GM12801 (cell line): ENCODE measurements around the gene STAMBPL1.

Experiments
- CTCF ChIP-seq: IDR thresholded peaks from one replicate; pipeline ENCODE4 v1.5.1; 2011; ENCODE audit warnings: control low read depth; ENCODE audit not compliant: insufficient read length; ENCODE audit errors: extremely low read depth

Gene STAMBPL1

GRCh38 chr10:88877298-88877697 is 2.7 kb upstream of the STAMBPL1 start:
- no peak for TF ChIP-seq CTCF

DNA sequence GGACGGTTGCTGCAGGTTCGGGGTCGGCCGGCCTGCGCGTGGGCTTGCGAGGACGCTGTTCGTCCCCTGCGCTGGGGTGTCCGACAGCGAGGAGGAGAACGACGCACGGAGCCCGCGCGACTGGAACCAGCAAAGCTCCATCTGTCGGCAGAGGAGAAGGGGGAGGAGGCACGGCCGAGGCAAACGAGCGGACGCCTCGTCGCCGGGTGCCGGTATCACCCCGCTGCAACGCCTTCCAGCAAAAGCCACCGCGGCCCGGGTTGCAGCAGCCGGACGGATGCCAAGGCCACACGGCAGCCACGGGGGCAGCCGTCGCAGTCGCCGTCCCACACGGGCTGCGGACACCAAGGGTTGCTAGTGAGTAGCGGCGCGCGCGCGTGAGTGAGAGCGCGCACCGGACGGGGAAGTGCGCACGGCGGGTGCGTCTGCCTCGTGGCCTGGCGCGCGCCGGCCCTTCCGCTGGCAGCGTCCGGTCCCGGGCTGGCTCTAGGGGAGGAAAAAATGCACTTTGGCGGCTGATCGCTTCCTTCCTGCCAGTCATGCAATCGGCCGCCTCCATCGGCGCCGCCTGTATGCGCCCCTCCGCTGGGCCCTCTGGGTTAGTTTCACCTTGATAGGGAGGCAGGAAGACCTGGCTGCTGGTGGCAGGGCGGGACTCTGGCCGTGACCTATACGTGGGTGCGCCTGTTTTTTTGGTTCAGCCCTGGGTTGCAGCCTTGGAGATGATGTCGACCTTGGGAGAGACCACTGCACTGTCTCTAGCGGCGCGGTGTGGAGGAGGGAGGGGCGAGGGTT is 434 bp downstream of the STAMBPL1 start:
- no peak for TF ChIP-seq CTCF

DNA sequence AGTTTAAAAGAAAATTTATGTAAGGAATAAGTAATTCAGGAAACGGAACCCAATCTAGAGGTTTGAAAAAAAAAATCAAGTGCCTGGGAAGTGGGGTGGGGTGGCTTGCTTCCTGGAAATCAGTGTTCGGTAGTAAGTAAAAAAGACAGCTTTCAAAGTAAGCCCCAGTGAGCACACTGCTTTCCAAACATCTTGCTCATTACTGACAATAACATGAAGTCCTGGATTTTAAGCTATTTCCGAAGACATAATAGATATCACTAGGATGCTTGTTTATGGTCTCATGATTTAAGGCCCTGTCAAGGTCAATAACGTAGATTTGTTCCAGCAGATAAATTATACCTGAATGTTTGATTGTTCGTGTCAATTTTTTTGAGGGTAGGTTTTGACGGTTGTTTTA is 1.3 kb downstream of the STAMBPL1 start:
- no peak for TF ChIP-seq CTCF

DNA sequence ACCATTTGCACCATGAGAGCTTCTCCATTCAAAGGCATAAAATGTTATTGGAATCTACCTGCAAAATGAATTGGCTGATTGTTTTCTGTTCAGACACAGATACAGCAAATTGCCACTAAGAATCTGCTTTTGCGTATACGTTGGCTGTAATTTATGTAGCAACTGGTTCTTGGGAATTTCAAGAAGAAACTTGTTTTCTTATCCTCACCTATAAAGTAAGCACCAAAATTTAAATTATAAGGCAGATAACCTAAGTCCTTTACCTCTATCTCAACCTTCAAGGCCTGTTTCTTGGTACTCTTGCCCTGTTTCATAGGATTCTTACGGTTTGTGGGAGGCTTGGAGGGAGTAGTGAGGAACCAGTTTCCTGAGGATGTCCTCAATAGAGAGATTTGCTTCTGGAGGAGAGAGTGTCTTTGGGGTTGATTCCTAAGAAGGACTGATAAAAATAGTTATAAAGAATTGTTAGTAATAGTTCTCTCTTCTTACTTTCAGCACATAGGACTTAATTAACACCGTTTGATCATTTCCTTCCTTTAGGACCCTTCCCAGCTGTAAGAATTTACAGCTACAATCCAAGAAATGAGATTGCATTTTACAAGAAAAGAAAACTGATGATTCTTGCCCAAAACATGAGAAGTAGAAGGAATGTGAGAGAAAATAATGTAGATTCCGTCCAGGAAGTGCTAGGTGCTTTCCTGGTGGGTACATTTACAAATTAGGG is 2.0 kb downstream of the STAMBPL1 start:
- no peak for TF ChIP-seq CTCF

- no peak for TF ChIP-seq CTCF
These were observed 3.4 kb downstream of the STAMBPL1 start for GRCh38 chr10:88883448-88883809.

- no peak for TF ChIP-seq CTCF
These were observed 6.5 kb downstream of the STAMBPL1 start for GRCh38 chr10:88886557-88886956.

DNA sequence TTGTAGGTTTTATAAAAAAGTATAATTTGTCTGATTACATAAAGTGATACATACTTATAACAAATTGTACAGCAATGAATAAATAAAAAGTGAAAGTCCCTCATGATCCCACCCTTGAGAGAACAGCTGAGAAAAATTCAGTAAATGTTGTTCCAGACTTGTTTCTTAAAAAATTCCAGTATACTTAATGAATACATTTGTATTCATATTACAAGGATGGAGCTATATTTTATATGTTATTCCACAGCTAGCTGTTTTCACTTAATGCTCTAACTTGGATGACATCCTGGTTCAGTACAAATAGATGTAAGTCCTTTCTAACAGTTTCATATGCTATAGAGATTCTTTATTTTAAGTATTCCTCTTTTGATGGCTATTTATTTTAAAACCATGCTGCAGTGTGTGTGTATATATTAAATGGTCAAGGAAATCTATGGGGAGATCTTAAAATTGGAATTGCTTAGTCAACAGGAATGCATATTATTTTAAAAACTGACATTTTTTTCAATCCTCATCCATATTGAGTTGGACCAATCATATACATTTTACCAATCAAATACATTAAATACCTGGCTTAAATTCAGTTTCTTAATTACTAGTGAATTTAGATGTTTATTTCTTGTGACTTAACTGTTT is 8.9 kb downstream of the STAMBPL1 start:
- TF ChIP-seq CTCF = no peak
